Suprapubic skin (tissue), 3 donors: ENCODE data around the gene ERC2.

ENCODE experiments used
- POLR2A ChIP-seq, 2 donors: fragments of 450-650 bp; IDR thresholded peaks; one replicate each; pipeline ENCODE4 v1.6.1; 2017; ENCODE audit warnings: antibody characterized with exemption in 2 of 2, mild to moderate bottlenecking in 2 of 2, moderate library complexity in 2 of 2
- TF ChIP-seq, protein P1 (sequence below), 2 donors: fragments of 200-600 bp in 1 of 2; fragments of 450-650 bp in 1 of 2; sonication (generic) in 1 of 2; IDR thresholded peaks; one replicate each; pipeline ENCODE4 v1.5.1; 2016 to 2019; ENCODE audit warnings: antibody characterized with exemption in 2 of 2, mild to moderate bottlenecking in 1 of 2, moderate library complexity in 1 of 2

DNA sequence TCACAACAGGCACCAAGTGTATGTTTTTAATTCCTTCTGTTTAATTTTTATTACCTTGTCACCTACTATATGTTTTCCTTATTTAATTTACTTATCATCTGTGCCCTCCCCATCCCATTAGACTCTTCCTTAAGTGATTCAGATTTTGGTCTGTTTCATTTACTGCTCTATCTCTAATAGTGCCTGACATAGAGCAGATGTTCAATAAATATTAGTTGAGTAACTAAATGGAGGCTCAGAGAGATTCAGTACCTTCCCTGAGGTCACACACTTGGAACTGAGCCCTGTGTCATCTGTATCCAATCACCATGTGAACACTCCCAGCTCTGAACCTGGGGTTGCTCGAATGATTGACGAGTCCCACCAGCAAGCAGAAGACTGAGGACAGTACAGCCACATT, 663.1 kb downstream of the ERC2 start:
- TF ChIP-seq, protein P1, sequence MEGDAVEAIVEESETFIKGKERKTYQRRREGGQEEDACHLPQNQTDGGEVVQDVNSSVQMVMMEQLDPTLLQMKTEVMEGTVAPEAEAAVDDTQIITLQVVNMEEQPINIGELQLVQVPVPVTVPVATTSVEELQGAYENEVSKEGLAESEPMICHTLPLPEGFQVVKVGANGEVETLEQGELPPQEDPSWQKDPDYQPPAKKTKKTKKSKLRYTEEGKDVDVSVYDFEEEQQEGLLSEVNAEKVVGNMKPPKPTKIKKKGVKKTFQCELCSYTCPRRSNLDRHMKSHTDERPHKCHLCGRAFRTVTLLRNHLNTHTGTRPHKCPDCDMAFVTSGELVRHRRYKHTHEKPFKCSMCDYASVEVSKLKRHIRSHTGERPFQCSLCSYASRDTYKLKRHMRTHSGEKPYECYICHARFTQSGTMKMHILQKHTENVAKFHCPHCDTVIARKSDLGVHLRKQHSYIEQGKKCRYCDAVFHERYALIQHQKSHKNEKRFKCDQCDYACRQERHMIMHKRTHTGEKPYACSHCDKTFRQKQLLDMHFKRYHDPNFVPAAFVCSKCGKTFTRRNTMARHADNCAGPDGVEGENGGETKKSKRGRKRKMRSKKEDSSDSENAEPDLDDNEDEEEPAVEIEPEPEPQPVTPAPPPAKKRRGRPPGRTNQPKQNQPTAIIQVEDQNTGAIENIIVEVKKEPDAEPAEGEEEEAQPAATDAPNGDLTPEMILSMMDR (IDR thresholded peaks at IDR 0.05), result no peak
- TF ChIP-seq POLR2A (IDR thresholded peaks at IDR 0.05), result no peak
